Panc1 (cell line): Measurements from ENCODE around the gene FYTTD1. TPM values are rescaled to one million over a fixed set of nuclear protein-coding genes. Genes with fewer than 3 reads are reported as not detected.

Experiments
- ATAC-seq: fragments of 200-7000 bp; cut with Tn5 transposase; 2 replicates; pipeline ENCODE4 v1.9.1; 2020; ENCODE audit warnings: mild to moderate bottlenecking, moderate library complexity
- BruUV-seq: library from RNA; stranded (reverse); fragments of 400-500 nt; replicated peaks from 2 replicates; lab custom pipeline; 2021; lab: Mats Ljungman, UMichigan
- CTCF ChIA-PET: fragments of 300-600 bp; sonication (Branson Sonifier 250); formaldehyde crosslinking; loops from one replicate; lab custom pipeline; 2022; ENCODE audit warnings: antibody characterized with exemption; lab: Charles Lee
- POLR2A ChIA-PET: fragments of 300-600 bp; sonication (Branson Sonifier 250); formaldehyde crosslinking; loops from one replicate; lab custom pipeline; 2022; ENCODE audit warnings: antibody characterized with exemption; lab: Charles Lee
- DNase-seq: peaks from one replicate; pipeline ENCODE4 v3.0.0-alpha.2; 2010; ENCODE audit warnings: low read depth, low spot score
- H3K27ac ChIP-seq: 2 replicates; pipeline ENCODE4 v1.5.1; 2011; ENCODE audit warnings: mild to moderate bottlenecking, low read length, inconsistent platforms
- H3K27me3 ChIP-seq: fragments of 200-500 bp; sonication (Bioruptor generic); 2 replicates; pipeline ENCODE4 v1.6.0; 2014; ENCODE audit warnings: low read length, inconsistent platforms; ENCODE audit not compliant: control insufficient read depth, insufficient read depth
- H3K36me3 ChIP-seq: fragments of 200-500 bp; sonication (Bioruptor generic); 2 replicates; pipeline ENCODE4 v1.5.1; 2014; ENCODE audit warnings: inconsistent platforms, mild to moderate bottlenecking, low read length, moderate library complexity; ENCODE audit not compliant: control insufficient read depth, insufficient read depth
- H3K4me1 ChIP-seq: 2 replicates; pipeline ENCODE4 v1.5.1; 2011; ENCODE audit warnings: inconsistent platforms, mild to moderate bottlenecking, low read length, moderate library complexity; ENCODE audit not compliant: control insufficient read depth, insufficient read depth
- H3K4me3 ChIP-seq, 2 experiments: 2 replicates each; pipeline ENCODE4 v1.5.1; 2011 to 2012; ENCODE audit warnings: low read depth in 2 of 2, low read length in 2 of 2, mild to moderate bottlenecking in 2 of 2, inconsistent platforms in 1 of 2, moderate library complexity in 1 of 2
- H3K9me3 ChIP-seq: fragments of 200-500 bp; sonication (Bioruptor generic); 2 replicates; pipeline ENCODE4 v1.5.1; 2014; ENCODE audit warnings: low read depth, mild to moderate bottlenecking, inconsistent platforms, low read length, moderate library complexity; ENCODE audit not compliant: control insufficient read depth, insufficient read depth
- POLR2AphosphoS5 ChIP-seq: IDR thresholded peaks from 2 replicates; pipeline ENCODE4 v1.6.1; 2012; ENCODE audit warnings: mild to moderate bottlenecking, low read depth, low read length, moderate library complexity
- SIN3A ChIP-seq: IDR thresholded peaks from 2 replicates; pipeline ENCODE4 v1.6.1; 2012; ENCODE audit warnings: low read depth, mild to moderate bottlenecking, low read length, moderate library complexity, borderline replicate concordance; ENCODE audit not compliant: insufficient read depth
- TCF7L2 ChIP-seq: IDR thresholded peaks from 2 replicates; pipeline ENCODE4 v1.6.1; 2011; ENCODE audit warnings: mild to moderate bottlenecking, low read depth, low read length, inconsistent platforms
- in situ Hi-C: cut with HindIII; loops from 2 replicates; pipeline ENCODE4 v1.10.0; 2016; ENCODE audit warnings: low sequenced_read_pairs, low pct_unique_long_range_greater_than_20kb
- intact Hi-C: fragments of 100-400 bp; cut with micrococcal nuclease; formaldehyde crosslinking; loops from one replicate; pipeline ENCODE4 v1.10.0; 2022; ENCODE audit not compliant: unreplicated experiment
- total RNA-seq: library from RNA; stranded (reverse); gene quantifications from one replicate; pipeline ENCODE4 v1.2.1, GENCODE V29; 2021; ENCODE audit not compliant: unreplicated experiment
- TF ChIP-seq, protein P1 (sequence below), 2 experiments: IDR thresholded peaks; 2 replicates each; pipeline ENCODE4 v1.6.1; 2011 to 2012; ENCODE audit warnings: low read depth in 2 of 2, control low read depth in 1 of 2, low read length in 1 of 2, mild to moderate bottlenecking in 1 of 2, moderate library complexity in 1 of 2; ENCODE audit not compliant: insufficient read depth in 1 of 2
- TF ChIP-seq, protein P2 (sequence below): fragments of 450-650 bp; IDR thresholded peaks from 2 replicates; pipeline ENCODE4 v1.5.1; 2017; ENCODE audit warnings: mild to moderate bottlenecking

The FYTTD1 gene
- total RNA-seq, 1 experiment from 2014 or later: 77.8 TPM

DNA sequence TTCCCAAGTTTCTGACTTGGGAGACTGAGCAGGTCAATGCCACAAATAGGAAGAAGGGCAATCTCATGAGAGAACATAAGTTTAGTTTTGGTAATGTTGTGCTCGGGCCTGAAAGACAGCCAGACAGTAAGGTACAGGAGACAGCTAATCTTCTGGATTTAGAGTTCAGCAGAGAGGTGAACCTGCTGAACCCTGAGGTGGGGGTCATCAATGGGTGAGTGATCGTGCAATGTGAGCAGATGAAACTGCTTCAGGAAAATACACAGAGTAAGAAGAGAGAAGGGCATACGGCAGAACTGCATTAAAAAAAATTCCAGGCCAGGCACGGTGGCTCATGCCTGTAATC lies 36.2 kb upstream of the FYTTD1 start:
- no TSS peak for BruUV-seq
- intact Hi-C loops (no loop called here), in situ Hi-C loops (no loop called here)
- DNase-seq (no peak), ATAC-seq (peak; percentile 50)
- Histone ChIP-seq H3K9me3 (no peaks in the 10 kb centered on the region), H3K27ac (peak overlapping the region; percentile 42), H3K4me1 (peaks cover 18% of the 10 kb centered on the region), H3K4me3 (peak overlapping the region in 1 of 2 experiments; percentile 62; a peak in 2 of 4 replicates), H3K27me3 (no peaks in the 10 kb centered on the region), H3K36me3 (no peaks in the 10 kb centered on the region)
- ChIA-PET CTCF (no interaction called here), POLR2A (interaction anchor here (0.9 kb wide), 1 partner anchor 25 kb away, joined by 4 read pairs; no protein-coding TSS in a partner anchor)
- TF ChIP-seq, protein P1, sequence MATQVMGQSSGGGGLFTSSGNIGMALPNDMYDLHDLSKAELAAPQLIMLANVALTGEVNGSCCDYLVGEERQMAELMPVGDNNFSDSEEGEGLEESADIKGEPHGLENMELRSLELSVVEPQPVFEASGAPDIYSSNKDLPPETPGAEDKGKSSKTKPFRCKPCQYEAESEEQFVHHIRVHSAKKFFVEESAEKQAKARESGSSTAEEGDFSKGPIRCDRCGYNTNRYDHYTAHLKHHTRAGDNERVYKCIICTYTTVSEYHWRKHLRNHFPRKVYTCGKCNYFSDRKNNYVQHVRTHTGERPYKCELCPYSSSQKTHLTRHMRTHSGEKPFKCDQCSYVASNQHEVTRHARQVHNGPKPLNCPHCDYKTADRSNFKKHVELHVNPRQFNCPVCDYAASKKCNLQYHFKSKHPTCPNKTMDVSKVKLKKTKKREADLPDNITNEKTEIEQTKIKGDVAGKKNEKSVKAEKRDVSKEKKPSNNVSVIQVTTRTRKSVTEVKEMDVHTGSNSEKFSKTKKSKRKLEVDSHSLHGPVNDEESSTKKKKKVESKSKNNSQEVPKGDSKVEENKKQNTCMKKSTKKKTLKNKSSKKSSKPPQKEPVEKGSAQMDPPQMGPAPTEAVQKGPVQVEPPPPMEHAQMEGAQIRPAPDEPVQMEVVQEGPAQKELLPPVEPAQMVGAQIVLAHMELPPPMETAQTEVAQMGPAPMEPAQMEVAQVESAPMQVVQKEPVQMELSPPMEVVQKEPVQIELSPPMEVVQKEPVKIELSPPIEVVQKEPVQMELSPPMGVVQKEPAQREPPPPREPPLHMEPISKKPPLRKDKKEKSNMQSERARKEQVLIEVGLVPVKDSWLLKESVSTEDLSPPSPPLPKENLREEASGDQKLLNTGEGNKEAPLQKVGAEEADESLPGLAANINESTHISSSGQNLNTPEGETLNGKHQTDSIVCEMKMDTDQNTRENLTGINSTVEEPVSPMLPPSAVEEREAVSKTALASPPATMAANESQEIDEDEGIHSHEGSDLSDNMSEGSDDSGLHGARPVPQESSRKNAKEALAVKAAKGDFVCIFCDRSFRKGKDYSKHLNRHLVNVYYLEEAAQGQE (IDR thresholded peaks at IDR 0.05; ENCODE audit: insufficient read depth in 1 of 2, low read depth in 2 of 2, low read length in 1 of 2): no peak
- TF ChIP-seq SIN3A (no peak), TCF7L2 (no peak), POLR2AphosphoS5 (no peak)
- TF ChIP-seq, protein P2, sequence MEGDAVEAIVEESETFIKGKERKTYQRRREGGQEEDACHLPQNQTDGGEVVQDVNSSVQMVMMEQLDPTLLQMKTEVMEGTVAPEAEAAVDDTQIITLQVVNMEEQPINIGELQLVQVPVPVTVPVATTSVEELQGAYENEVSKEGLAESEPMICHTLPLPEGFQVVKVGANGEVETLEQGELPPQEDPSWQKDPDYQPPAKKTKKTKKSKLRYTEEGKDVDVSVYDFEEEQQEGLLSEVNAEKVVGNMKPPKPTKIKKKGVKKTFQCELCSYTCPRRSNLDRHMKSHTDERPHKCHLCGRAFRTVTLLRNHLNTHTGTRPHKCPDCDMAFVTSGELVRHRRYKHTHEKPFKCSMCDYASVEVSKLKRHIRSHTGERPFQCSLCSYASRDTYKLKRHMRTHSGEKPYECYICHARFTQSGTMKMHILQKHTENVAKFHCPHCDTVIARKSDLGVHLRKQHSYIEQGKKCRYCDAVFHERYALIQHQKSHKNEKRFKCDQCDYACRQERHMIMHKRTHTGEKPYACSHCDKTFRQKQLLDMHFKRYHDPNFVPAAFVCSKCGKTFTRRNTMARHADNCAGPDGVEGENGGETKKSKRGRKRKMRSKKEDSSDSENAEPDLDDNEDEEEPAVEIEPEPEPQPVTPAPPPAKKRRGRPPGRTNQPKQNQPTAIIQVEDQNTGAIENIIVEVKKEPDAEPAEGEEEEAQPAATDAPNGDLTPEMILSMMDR: no peak

DNA sequence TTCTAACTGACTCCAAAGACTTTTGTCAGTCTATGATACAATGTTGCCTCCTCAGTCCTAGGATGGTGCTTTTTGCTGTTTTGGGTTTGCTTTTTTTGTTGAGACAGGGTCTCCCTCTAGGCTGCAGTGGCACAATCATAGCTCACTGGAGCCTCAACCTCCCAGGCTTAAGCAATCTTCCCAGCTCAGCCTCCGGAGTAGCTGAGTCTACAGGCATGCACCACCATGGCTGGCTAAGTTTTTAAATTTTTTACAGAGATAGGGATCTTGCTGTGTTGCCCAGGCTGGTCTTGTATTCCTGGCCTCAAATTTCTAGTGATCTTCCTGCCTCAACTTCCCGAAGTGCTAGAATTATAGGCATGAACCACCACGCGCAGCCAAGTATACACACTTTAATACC lies 35.4 kb upstream of the FYTTD1 start:
- Histone ChIP-seq H3K9me3 (no peaks in the 10 kb centered on the region), H3K36me3 (no peaks in the 10 kb centered on the region), H3K27me3 (no peaks in the 10 kb centered on the region), H3K4me1 (peaks cover 19% of the 10 kb centered on the region), H3K4me3 (no peak overlapping the region), H3K27ac (0 out of 2 replicates have a peak overlapping the region, but pooled peaks have one; percentile 29)
- DNase-seq (no peak), ATAC-seq (no peak)
- POLR2A ChIA-PET: interaction anchor here (0.9 kb wide), 1 partner anchor 24 kb away, joined by 4 read pairs; no protein-coding TSS in a partner anchor
- CTCF ChIA-PET: no interaction called here
- intact Hi-C loops: no loop called here
- TF ChIP-seq TCF7L2: no peak
- TF ChIP-seq, protein P2: no peak
- no peak for TF ChIP-seq SIN3A
- TF ChIP-seq, protein P1 (IDR thresholded peaks at IDR 0.05; ENCODE audit: insufficient read depth in 1 of 2, low read depth in 2 of 2, low read length in 1 of 2): no peak
- TF ChIP-seq POLR2AphosphoS5: no peak
- BruUV-seq: no TSS peak
- in situ Hi-C loops: no loop called here
